Stimulated activated CD8-positive, alpha-beta memory T cell treated with anti-CD3 and anti-CD28 coated beads, Interleukin-12 subunit alpha, Interleukin-12 subunit beta, amount 100 ng/mL, for 4 hours (primary cell): ENCODE results near the gene PTPN5.
"Not testable (repeated sequence)": the region's sequence is repeated elsewhere in the genome, so short reads cannot be mapped to it uniquely, and the experiment has no call there.

ENCODE experiments used
- DNase-seq: peaks from one replicate; pipeline ENCODE4 v3.0.0-alpha.2; 2020; ENCODE audit warnings: low read depth

Gene PTPN5

GRCh38 chr11:18709414-18709813, 82.2 kb downstream of the PTPN5 start:
- no peak for DNase-seq

GRCh38 chr11:18707811-18708340, 83.7 kb downstream of the PTPN5 start:
- DNase-seq: no peak

- no peak for DNase-seq
These were observed 85.0 kb downstream of the PTPN5 start for GRCh38 chr11:18706330-18707243.

GRCh38 chr11:18705651-18706281, 85.8 kb downstream of the PTPN5 start:
- DNase-seq: no peak

- no peak for DNase-seq
These were observed 86.9 kb downstream of the PTPN5 start for GRCh38 chr11:18704698-18705097.

GRCh38 chr11:18704045-18704645, 87.5 kb downstream of the PTPN5 start:
- DNase-seq: no peak

- no peak for DNase-seq
These were observed 88.4 kb downstream of the PTPN5 start for GRCh38 chr11:18703001-18703763.

- no peak for DNase-seq
These were observed 89.9 kb downstream of the PTPN5 start for GRCh38 chr11:18701614-18702216.

GRCh38 chr11:18700872-18701271, 90.7 kb downstream of the PTPN5 start:
- no peak for DNase-seq

GRCh38 chr11:18700375-18700774, 91.2 kb downstream of the PTPN5 start:
- no peak for DNase-seq

- DNase-seq: no peak
These were observed 91.7 kb downstream of the PTPN5 start for GRCh38 chr11:18699848-18700261.

- DNase-seq: no peak
These were observed 92.4 kb downstream of the PTPN5 start for GRCh38 chr11:18699269-18699596.

GRCh38 chr11:18698341-18699268, 93.0 kb downstream of the PTPN5 start, which contains the start of gene TMEM86A:
TSS of gene TMEM86A (plus strand) at chr11:18698779. CDS start at chr11:18698887, 108 bp downstream.
- peak; percentile 86 for DNase-seq

GRCh38 chr11:18697576-18697975, 94.0 kb downstream of the PTPN5 start:
- no peak for DNase-seq

GRCh38 chr11:18696638-18697225, 94.9 kb downstream of the PTPN5 start:
- no peak for DNase-seq

- DNase-seq: no peak
These were observed 98.4 kb downstream of the PTPN5 start for GRCh38 chr11:18692941-18693760.

GRCh38 chr11:18691467-18692140, 100.0 kb downstream of the PTPN5 start:
- DNase-seq: not testable (repeated sequence)

GRCh38 chr11:18684267-18684666, 107.3 kb downstream of the PTPN5 start:
- no peak for DNase-seq

GRCh38 chr11:18682466-18682865, 109.1 kb downstream of the PTPN5 start:
- DNase-seq: no peak
